Activated naive CD8-positive, alpha-beta T cell (primary cell): Measurements from ENCODE around the gene ETS1.

Experiments used
- H3K27ac Mint-ChIP-seq: one replicate; pipeline ENCODE4 v1.8.0; 2021; ENCODE audit warnings: mixed read lengths
- H3K27me3 Mint-ChIP-seq: one replicate; pipeline ENCODE4 v1.8.0; 2021; ENCODE audit warnings: mixed read lengths
- H3K36me3 Mint-ChIP-seq: one replicate; pipeline ENCODE4 v1.8.0; 2021; ENCODE audit warnings: mixed read lengths
- H3K4me1 Mint-ChIP-seq: one replicate; pipeline ENCODE4 v1.8.0; 2021; ENCODE audit warnings: low read depth, mixed read lengths
- H3K4me3 Mint-ChIP-seq: one replicate; pipeline ENCODE4 v1.8.0; 2021; ENCODE audit warnings: mild to moderate bottlenecking, mixed read lengths
- H3K9me3 Mint-ChIP-seq: one replicate; pipeline ENCODE4 v1.8.0; 2021; ENCODE audit warnings: low read depth, mixed read lengths

Gene ETS1

GRCh38 chr11:128532016-128532571 lies 55.3 kb downstream of the ETS1 start:
- Mint-ChIP-seq H3K4me1 (peaks cover 57% of the 10 kb centered on the region), H3K27me3 (no peaks in the 10 kb centered on the region), H3K4me3 (no peak overlapping the region), H3K9me3 (no peaks in the 10 kb centered on the region), H3K36me3 (no peaks in the 10 kb centered on the region), H3K27ac (no peak overlapping the region)

- Mint-ChIP-seq H3K27me3 (no peaks in the 10 kb centered on the region), H3K36me3 (no peaks in the 10 kb centered on the region), H3K4me3 (no peak overlapping the region), H3K9me3 (no peaks in the 10 kb centered on the region), H3K27ac (no peak overlapping the region), H3K4me1 (peaks cover 62% of the 10 kb centered on the region)
Observed at GRCh38 chr11:128531588-128531987, 55.8 kb downstream of the ETS1 start.

- peak overlapping the region; percentile 62 for H3K27ac Mint-ChIP-seq
- no peaks in the 10 kb centered on the region for H3K9me3 Mint-ChIP-seq
- peaks cover 64% of the 10 kb centered on the region for H3K4me1 Mint-ChIP-seq
- H3K36me3 Mint-ChIP-seq: no peaks in the 10 kb centered on the region
- no peak overlapping the region for H3K4me3 Mint-ChIP-seq
- no peaks in the 10 kb centered on the region for H3K27me3 Mint-ChIP-seq
Observed at GRCh38 chr11:128530118-128531074, 57.0 kb downstream of the ETS1 start.

GRCh38 chr11:128528294-128528693 lies 59.1 kb downstream of the ETS1 start:
- peak overlapping the region; percentile 38 for H3K4me3 Mint-ChIP-seq
- no peaks in the 10 kb centered on the region for H3K9me3 Mint-ChIP-seq
- no peaks in the 10 kb centered on the region for H3K36me3 Mint-ChIP-seq
- H3K4me1 Mint-ChIP-seq: peaks cover 75% of the 10 kb centered on the region
- H3K27ac Mint-ChIP-seq: peak overlapping the region; percentile 97
- no peaks in the 10 kb centered on the region for H3K27me3 Mint-ChIP-seq

GRCh38 chr11:128527046-128527445 lies 60.3 kb downstream of the ETS1 start:
- peaks cover 74% of the 10 kb centered on the region for H3K4me1 Mint-ChIP-seq
- H3K4me3 Mint-ChIP-seq: peak overlapping the region; percentile 18
- peak overlapping the region; percentile 97 for H3K27ac Mint-ChIP-seq
- H3K9me3 Mint-ChIP-seq: no peaks in the 10 kb centered on the region
- H3K36me3 Mint-ChIP-seq: no peaks in the 10 kb centered on the region
- H3K27me3 Mint-ChIP-seq: no peaks in the 10 kb centered on the region

- Mint-ChIP-seq H3K9me3 (no peaks in the 10 kb centered on the region), H3K4me1 (peaks cover 74% of the 10 kb centered on the region), H3K36me3 (peaks cover 3% of the 10 kb centered on the region), H3K27ac (peak overlapping the region; percentile 97), H3K27me3 (no peaks in the 10 kb centered on the region), H3K4me3 (peak overlapping the region; percentile 50)
Observed at GRCh38 chr11:128525411-128526243, 61.7 kb downstream of the ETS1 start.

- H3K27me3 Mint-ChIP-seq: no peaks in the 10 kb centered on the region
- H3K4me1 Mint-ChIP-seq: peaks cover 61% of the 10 kb centered on the region
- H3K9me3 Mint-ChIP-seq: no peaks in the 10 kb centered on the region
- peak overlapping the region; percentile 97 for H3K27ac Mint-ChIP-seq
- H3K4me3 Mint-ChIP-seq: peak overlapping the region; percentile 97
- H3K36me3 Mint-ChIP-seq: peaks cover 11% of the 10 kb centered on the region
Observed at GRCh38 chr11:128524172-128524571, 63.2 kb downstream of the ETS1 start.

GRCh38 chr11:128523641-128524040 lies 63.7 kb downstream of the ETS1 start:
- Mint-ChIP-seq H3K27ac (peak overlapping the region; percentile 97), H3K36me3 (peaks cover 14% of the 10 kb centered on the region), H3K4me3 (peak overlapping the region; percentile 97), H3K27me3 (no peaks in the 10 kb centered on the region), H3K4me1 (peaks cover 55% of the 10 kb centered on the region), H3K9me3 (no peaks in the 10 kb centered on the region)

- Mint-ChIP-seq H3K4me3 (peak overlapping the region; percentile 97), H3K27me3 (no peaks in the 10 kb centered on the region), H3K36me3 (peaks cover 14% of the 10 kb centered on the region), H3K27ac (peak overlapping the region; percentile 97), H3K4me1 (peaks cover 54% of the 10 kb centered on the region), H3K9me3 (no peaks in the 10 kb centered on the region)
Observed at GRCh38 chr11:128522943-128523518, 64.3 kb downstream of the ETS1 start.

GRCh38 chr11:128522055-128522942 lies 65.1 kb downstream of the ETS1 start:
- peaks cover 52% of the 10 kb centered on the region for H3K4me1 Mint-ChIP-seq
- no peaks in the 10 kb centered on the region for H3K27me3 Mint-ChIP-seq
- no peaks in the 10 kb centered on the region for H3K9me3 Mint-ChIP-seq
- peaks cover 15% of the 10 kb centered on the region for H3K36me3 Mint-ChIP-seq
- peak overlapping the region; percentile 99 for H3K27ac Mint-ChIP-seq
- H3K4me3 Mint-ChIP-seq: peak overlapping the region; percentile 97

GRCh38 chr11:128521682-128522054 lies 65.7 kb downstream of the ETS1 start:
- Mint-ChIP-seq H3K9me3 (no peaks in the 10 kb centered on the region), H3K36me3 (peaks cover 15% of the 10 kb centered on the region), H3K27me3 (no peaks in the 10 kb centered on the region), H3K27ac (peak overlapping the region; percentile 99), H3K4me1 (peaks cover 52% of the 10 kb centered on the region), H3K4me3 (peak overlapping the region; percentile 97)

- Mint-ChIP-seq H3K4me1 (peaks cover 52% of the 10 kb centered on the region), H3K27ac (peak overlapping the region; percentile 99), H3K27me3 (no peaks in the 10 kb centered on the region), H3K4me3 (peak overlapping the region; percentile 97), H3K36me3 (peaks cover 19% of the 10 kb centered on the region), H3K9me3 (no peaks in the 10 kb centered on the region)
Observed at GRCh38 chr11:128520888-128521681, 66.3 kb downstream of the ETS1 start.

GRCh38 chr11:128520206-128520887 lies 67.0 kb downstream of the ETS1 start:
- Mint-ChIP-seq H3K27me3 (no peaks in the 10 kb centered on the region), H3K27ac (peak overlapping the region; percentile 99), H3K4me1 (peaks cover 53% of the 10 kb centered on the region), H3K9me3 (no peaks in the 10 kb centered on the region), H3K36me3 (peaks cover 24% of the 10 kb centered on the region), H3K4me3 (peak overlapping the region; percentile 97)
